H1 (cell line): ENCODE measurements around the gene MYO5A. TPM values are rescaled to one million over a fixed set of nuclear protein-coding genes. Genes with fewer than 3 reads are reported as not detected.

Experiments
- CTCF ChIA-PET: fragments of 300-600 bp; sonication (Branson Sonifier 250); formaldehyde crosslinking; loops from one replicate; lab custom pipeline; 2021; ENCODE audit not compliant: partially characterized antibody; lab: Charles Lee
- POLR2A ChIA-PET: fragments of 300-600 bp; sonication (Branson Sonifier 250); formaldehyde crosslinking; loops from one replicate; lab custom pipeline; 2021; ENCODE audit warnings: inconsistent platforms; ENCODE audit not compliant: partially characterized antibody; lab: Charles Lee
- DNase-seq, 2 experiments: peaks; one replicate each; pipeline versions ENCODE4 v3.0.0 to v3.0.0-alpha.2; 2010 to 2022; ENCODE audit warnings: low spot score in 2 of 2, low read depth in 1 of 2, mixed read lengths in 1 of 2
- FAIRE-seq: peaks from 2 replicates; lab custom pipeline; 2011; peaks lifted over from hg19 to GRCh38; lab: Jason Lieb, UNC
- H2AFZ ChIP-seq: 2 replicates; pipeline ENCODE4 v1.8.1; 2012; ENCODE audit warnings: low read length, inconsistent platforms
- H2AK5ac ChIP-seq: 2 replicates; pipeline ENCODE4 v1.6.1; 2013; ENCODE audit warnings: low read depth, low read length
- H2BK120ac ChIP-seq: replicated peaks from 2 replicates; pipeline ENCODE3; 2013; ENCODE audit warnings: low read depth, low read length, inconsistent platforms
- H2BK12ac ChIP-seq: 2 replicates; pipeline ENCODE4 v1.6.1; 2013; ENCODE audit warnings: low read depth, low read length
- H2BK15ac ChIP-seq: 2 replicates; pipeline ENCODE4 v1.6.1; 2013; ENCODE audit warnings: low read length
- H2BK20ac ChIP-seq: 2 replicates; pipeline ENCODE4 v1.6.1; 2013; ENCODE audit warnings: low read length
- H2BK5ac ChIP-seq: 2 replicates; pipeline ENCODE4 v1.6.1; 2013; ENCODE audit warnings: low read depth, low read length
- H3K14ac ChIP-seq: 2 replicates; pipeline ENCODE4 v1.6.1; 2013; ENCODE audit warnings: inconsistent platforms; ENCODE audit not compliant: insufficient read length
- H3K18ac ChIP-seq: 2 replicates; pipeline ENCODE4 v1.6.1; 2013; ENCODE audit warnings: low read length; ENCODE audit errors: extremely low read depth
- H3K23ac ChIP-seq: 2 replicates; pipeline ENCODE4 v1.6.1; 2013; ENCODE audit warnings: inconsistent platforms; ENCODE audit not compliant: insufficient read length
- H3K23me2 ChIP-seq: 2 replicates; pipeline ENCODE4 v1.6.1; 2013; ENCODE audit warnings: low read depth, low read length
- H3K27ac ChIP-seq: 2 replicates; pipeline ENCODE4 v1.6.1; 2011; ENCODE audit warnings: low read depth, low read length, inconsistent platforms
- H3K27me3 ChIP-seq, 4 experiments: replicated peaks in 1 of 4; 1 replicate in 1 of 4; 2 replicates in 3 of 4; pipeline versions ENCODE4 v1.6.1 to v1.8.1; 2011 to 2013; ENCODE audit warnings: low read length in 3 of 4, mild to moderate bottlenecking in 3 of 4, inconsistent platforms in 2 of 4, mixed read lengths in 2 of 4, moderate library complexity in 1 of 4; ENCODE audit not compliant: control insufficient read depth in 3 of 4, insufficient read depth in 3 of 4; ENCODE audit errors: extremely low read depth in 1 of 4
- H3K36me3 ChIP-seq, 4 experiments: 2 replicates each; pipeline versions ENCODE4 v1.6.1 to v1.8.1; 2011 to 2013; ENCODE audit warnings: mild to moderate bottlenecking in 4 of 4, low read length in 3 of 4, moderate library complexity in 2 of 4, control low read depth in 1 of 4, inconsistent platforms in 1 of 4; ENCODE audit not compliant: insufficient read depth in 4 of 4, control insufficient read depth in 2 of 4
- H3K4ac ChIP-seq: replicated peaks from 2 replicates; pipeline ENCODE3; 2013; ENCODE audit warnings: low read length, low read depth, mixed read lengths, inconsistent platforms; ENCODE audit not compliant: insufficient read length
- H3K4me1 ChIP-seq, 4 experiments: replicated peaks in 1 of 4; 1 replicate in 1 of 4; 2 replicates in 3 of 4; pipeline versions ENCODE4 v1.6.1 to v1.8.1; 2011 to 2013; ENCODE audit warnings: low read length in 3 of 4, inconsistent platforms in 2 of 4, mixed read lengths in 1 of 4; ENCODE audit not compliant: insufficient read depth in 4 of 4, control insufficient read depth in 3 of 4
- H3K4me2 ChIP-seq, 2 experiments: 2 replicates each; pipeline versions ENCODE4 v1.6.1 to v1.8.1; 2011 to 2013; ENCODE audit warnings: low read depth in 2 of 2, low read length in 2 of 2, control low read depth in 1 of 2, inconsistent platforms in 1 of 2, mild to moderate bottlenecking in 1 of 2; ENCODE audit not compliant: insufficient read depth in 1 of 2
- H3K4me3 ChIP-seq, 4 experiments: fragments of 200-600, 300-600 bp in 1 of 4; sonication (generic), shearing (Covaris generic), sonication (Bioruptor Twin) in 1 of 4; 2 replicates each; pipeline versions ENCODE4 v1.5.1 to v1.8.1; 2011 to 2016; ENCODE audit warnings: low read length in 4 of 4, low read depth in 3 of 4, control low read depth in 2 of 4, inconsistent platforms in 2 of 4, mild to moderate bottlenecking in 2 of 4, mixed read lengths in 1 of 4, moderate library complexity in 1 of 4; ENCODE audit not compliant: insufficient read depth in 2 of 4; ENCODE audit errors: extremely low read depth in 1 of 4
- H3K56ac ChIP-seq: replicated peaks from 2 replicates; pipeline ENCODE3; 2013; ENCODE audit warnings: low read depth, mild to moderate bottlenecking, mixed read lengths, low read length, inconsistent platforms; ENCODE audit not compliant: insufficient read length
- H3K79me1 ChIP-seq: 2 replicates; pipeline ENCODE4 v1.6.1; 2013; ENCODE audit warnings: low read depth, low read length, control low read depth
- H3K79me2 ChIP-seq, 2 experiments: 2 replicates each; pipeline versions ENCODE4 v1.6.1 to v1.8.1; 2012 to 2013; ENCODE audit warnings: low read length in 2 of 2, mild to moderate bottlenecking in 2 of 2, inconsistent platforms in 1 of 2; ENCODE audit not compliant: insufficient read depth in 2 of 2, control insufficient read depth in 1 of 2
- H3K9ac ChIP-seq, 4 experiments: replicated peaks in 1 of 4; 1 replicate in 1 of 4; 2 replicates in 3 of 4; pipeline versions ENCODE4 v1.6.1 to v1.8.1; 2011 to 2013; ENCODE audit warnings: low read depth in 3 of 4, low read length in 3 of 4, control low read depth in 2 of 4, mild to moderate bottlenecking in 2 of 4, moderate library complexity in 2 of 4, inconsistent platforms in 1 of 4; ENCODE audit errors: extremely low read depth in 1 of 4
- H3K9me3 ChIP-seq, 2 experiments: 2 replicates each; pipeline versions ENCODE4 v1.6.1 to v1.8.1; 2012 to 2013; ENCODE audit warnings: mild to moderate bottlenecking in 2 of 2, moderate library complexity in 2 of 2, control low read depth in 1 of 2, inconsistent platforms in 1 of 2, low read depth in 1 of 2, low read length in 1 of 2, mixed read lengths in 1 of 2; ENCODE audit not compliant: insufficient read depth in 2 of 2
- H4K20me1 ChIP-seq, 2 experiments: replicated peaks in 1 of 2; 2 replicates each; pipeline versions ENCODE3 to v1.8.1; 2011 to 2013; ENCODE audit warnings: inconsistent platforms in 2 of 2, low read length in 2 of 2, mild to moderate bottlenecking in 1 of 2; ENCODE audit not compliant: insufficient read depth in 2 of 2, control insufficient read depth in 1 of 2
- H4K5ac ChIP-seq: 2 replicates; pipeline ENCODE4 v1.6.1; 2013; ENCODE audit warnings: low read length, low read depth, mixed read lengths, inconsistent platforms; ENCODE audit not compliant: insufficient read length
- H4K8ac ChIP-seq: 2 replicates; pipeline ENCODE4 v1.8.0; 2013; ENCODE audit warnings: mild to moderate bottlenecking, moderate library complexity, low read length, inconsistent platforms; ENCODE audit not compliant: insufficient read depth; ENCODE audit errors: extremely low read depth
- H4K91ac ChIP-seq: replicated peaks from 2 replicates; pipeline ENCODE3; 2013; ENCODE audit warnings: low read length, mixed read lengths, inconsistent platforms; ENCODE audit not compliant: insufficient read length
- BACH1 ChIP-seq: IDR thresholded peaks from 2 replicates; pipeline ENCODE4 v1.6.1; 2012; ENCODE audit warnings: low read length, improper control_type of control experiment
- GTF2F1 ChIP-seq: IDR thresholded peaks from 2 replicates; pipeline ENCODE4 v1.6.1; 2012; ENCODE audit warnings: low read depth, low read length, improper control_type of control experiment, borderline replicate concordance
- KDM4A ChIP-seq: IDR thresholded peaks from one replicate; pipeline ENCODE4 v1.7.1; 2012; ENCODE audit warnings: low read depth, mild to moderate bottlenecking, moderate library complexity, low read length, inconsistent platforms; ENCODE audit not compliant: severe bottlenecking
- WGBS, 2 experiments: shearing (Covaris generic) in 1 of 2; methylation state at CpG; one replicate each; pipeline versions ENCODE4 v1.1.6 to v1.1.7; 2013 to 2015; ENCODE audit warnings: low lambda C conversion rate in 2 of 2, mixed read lengths in 2 of 2, inconsistent platforms in 1 of 2, low coverage in 1 of 2, missing lambda C conversion rate in 1 of 2; ENCODE audit not compliant: insufficient replicate concordance in 2 of 2, insufficient coverage in 1 of 2, insufficient read length in 1 of 2; ENCODE audit errors: extremely low coverage in 1 of 2, missing lambda C conversion rate in 1 of 2; 5-methylcytosine and 5-hydroxymethylcytosine counted together
- polyA plus RNA-seq, 7 experiments: library from polyadenylated mRNA; depleted of rRNA in 3 of 7; stranded (reverse) in 5 of 7; unstranded in 2 of 7; fragments of >200 nt in 5 of 7; fragments of 200-250 nt in 2 of 7; gene quantifications; 1 replicate in 5 of 7; 2 replicates in 1 of 7; 4 replicates in 1 of 7; pipeline versions ENCODE4 v1.2.1 to v1.2.3, GENCODE V29; 2011 to 2013; ENCODE audit warnings: missing spikeins in 2 of 7, mixed read lengths in 2 of 7
- total RNA-seq: library from RNA; stranded (reverse); fragmentation: NEBNext Ultra II Directional; extraction: Animal tissue kit (Norgen Biotek cat#: 25700); gene quantifications from 2 replicates; pipeline ENCODE4 v1.2.1, GENCODE V29; 2021

MYO5A gene
- total and polyA plus RNA-seq, 2 of the 8 experiments (the other 6 are each of a cell fraction or from before 2014, with no cell fraction given) = 11.4 to 24.7 TPM

DNA sequence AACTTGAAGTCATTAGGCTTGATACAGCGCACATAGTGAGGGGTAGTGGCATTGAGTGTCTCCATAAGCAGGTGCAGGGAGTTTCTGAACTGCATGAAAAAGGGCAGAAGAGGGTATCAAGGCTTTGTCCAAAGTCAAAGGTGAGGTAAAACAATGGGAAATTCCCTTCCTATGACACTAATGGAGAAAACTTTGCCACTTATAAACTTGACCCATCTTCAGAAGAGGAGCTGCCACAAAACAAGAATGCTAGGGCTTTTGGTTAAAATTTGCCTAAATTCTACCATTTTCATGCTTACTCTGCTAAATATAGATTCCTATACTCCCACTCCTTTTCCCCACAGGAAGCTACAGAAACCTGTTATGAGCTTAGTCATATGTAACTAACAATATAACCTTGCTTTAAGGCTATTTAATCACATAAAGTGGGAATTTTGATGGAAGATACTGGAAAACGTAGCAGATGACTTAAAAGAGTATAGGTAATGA lies 145.5 kb downstream of the MYO5A start:
- Histone ChIP-seq H2BK15ac (no peak overlapping the region), H2BK5ac (no peak overlapping the region), H4K91ac (no peak overlapping the region), H3K4me1 (no peaks in the 10 kb centered on the region), H4K5ac (no peak overlapping the region), H3K79me1 (no peaks in the 10 kb centered on the region), H2AFZ (no peak overlapping the region), H3K56ac (no peak overlapping the region), H2BK120ac (no peak overlapping the region), H3K4me3 (no peak overlapping the region), H4K8ac (no peak overlapping the region), H2BK20ac (no peak overlapping the region), H3K9me3 (no peaks in the 10 kb centered on the region), H3K18ac (no peak overlapping the region), H3K4ac (no peak overlapping the region), H3K23me2 (peaks cover 2% of the 10 kb centered on the region; the same call in 1 of the 2 replicates), H3K4me2 (no peak overlapping the region), H4K20me1 (no peaks in the 10 kb centered on the region), H3K27me3 (no peaks in the 10 kb centered on the region), H2BK12ac (no peak overlapping the region), H3K27ac (no peak overlapping the region), H3K36me3 (peaks cover 2 to 9% (median 3%) of the 10 kb centered on the region in 4 experiments; a peak in 3 of 8 replicates), H3K23ac (no peak overlapping the region), H3K14ac (no peak overlapping the region), H3K79me2 (no peaks in the 10 kb centered on the region), H2AK5ac (no peak overlapping the region), H3K9ac (no peak overlapping the region)
- TF ChIP-seq BACH1 (no peak), GTF2F1 (no peak), KDM4A (no peak)
- CTCF ChIA-PET = interaction anchor here (1.1 kb wide), 1 partner anchor 10 kb away, joined by 3 read pairs; no protein-coding TSS in a partner anchor
- FAIRE-seq (no peak), DNase-seq (no peak)
- 97 to 100% methylated on average over 1 to 2 of the region's 2 CpGs for WGBS, 2 experiments
- POLR2A ChIA-PET = interaction anchor here (0.6 to 1.5 kb wide), 2 partner anchors 10 to 105 kb away, joined by 3 to 5 read pairs; no protein-coding TSS in a partner anchor
